Aorta (tissue), 5 donors: ENCODE measurements around the gene SLC30A7. TPM values are rescaled to one million over a fixed set of nuclear protein-coding genes. Genes with fewer than 3 reads are reported as not detected.
"Not testable (repeated sequence)": the region's sequence is repeated elsewhere in the genome, so short reads cannot be mapped to it uniquely, and the experiment has no call there.

Experiments used
- ATAC-seq: fragments of 200-7000 bp; cut with Tn5 transposase; one replicate; pipeline ENCODE4 v1.9.1; 2022; ENCODE audit warnings: moderate library complexity; ENCODE audit not compliant: low FRiP score
- DNase-seq, 2 donors: peaks; one replicate each; pipeline ENCODE4 v3.0.0-alpha.2; 2020
- H3K27ac ChIP-seq, 2 donors: one replicate each; pipeline ENCODE4 v1.5.1; 2013; ENCODE audit warnings: low read length in 2 of 2, mild to moderate bottlenecking in 2 of 2, moderate library complexity in 2 of 2, control low read depth in 1 of 2, inconsistent platforms in 1 of 2, low read depth in 1 of 2
- H3K27me3 ChIP-seq, 2 donors: one replicate each; pipeline ENCODE4 v1.6.1; 2013; ENCODE audit warnings: control low read depth in 1 of 2, low read length in 1 of 2, mild to moderate bottlenecking in 1 of 2, moderate library complexity in 1 of 2; ENCODE audit not compliant: insufficient read depth in 2 of 2, control insufficient read depth in 1 of 2
- H3K36me3 ChIP-seq, 2 donors: one replicate each; pipeline ENCODE4 v1.6.1; 2013; ENCODE audit warnings: control low read depth in 1 of 2, low read length in 1 of 2, mild to moderate bottlenecking in 1 of 2; ENCODE audit not compliant: insufficient read depth in 2 of 2, control insufficient read depth in 1 of 2
- H3K4me1 ChIP-seq, 2 donors: one replicate each; pipeline ENCODE4 v1.6.1; 2013; ENCODE audit warnings: low read length in 2 of 2, control low read depth in 1 of 2, mild to moderate bottlenecking in 1 of 2, moderate library complexity in 1 of 2; ENCODE audit not compliant: insufficient read depth in 2 of 2, control insufficient read depth in 1 of 2
- H3K4me3 ChIP-seq, 2 donors: one replicate each; pipeline ENCODE4 v1.5.1; 2013; ENCODE audit warnings: low read length in 2 of 2, control low read depth in 1 of 2, mild to moderate bottlenecking in 1 of 2
- H3K9me3 ChIP-seq: one replicate; pipeline ENCODE4 v1.6.1; 2013; ENCODE audit warnings: mild to moderate bottlenecking, low read length; ENCODE audit not compliant: control insufficient read depth
- WGBS, 2 donors: extraction: QIAGEN DNeasy Blood & Tissue Kit; methylation state at CpG; one replicate each; pipeline ENCODE4 v1.1.7; 2013; 5-methylcytosine and 5-hydroxymethylcytosine counted together
- intact Hi-C, 2 donors: fragments of 100-400 bp; cut with DNase I; formaldehyde crosslinking; loops; one replicate each; pipeline versions ENCODE4 v1.14.2 to v1.15.0; 2022
- polyA plus RNA-seq, 2 donors: library from polyadenylated mRNA; stranded (reverse); fragments of 200-250 nt; gene quantifications; one replicate each; pipeline ENCODE4 v1.2.3, GENCODE V29; 2013
- total RNA-seq, 2 donors: library from RNA; stranded (reverse); fragmentation: NEBNext Ultra II Directional; extraction: Animal tissue kit (Norgen Biotek cat#: 25700); gene quantifications; one replicate each; pipeline ENCODE4 v1.2.1, GENCODE V29; 2021
- donor health status: healthy with polysubstance abuse.
- donor health status: Bipolar disorder and iron deficiency.
- donor health status: DM: no; HTN: no; CAD: no.
- donor health status: DM: no; HTN: no; CAD: no.
- donor health status: DM: yes; HTN: yes; CAD: no.

The SLC30A7 gene
- total and polyA plus RNA-seq, 4 donors = 2.1 to 36.2 (median 15.7) TPM

DNA sequence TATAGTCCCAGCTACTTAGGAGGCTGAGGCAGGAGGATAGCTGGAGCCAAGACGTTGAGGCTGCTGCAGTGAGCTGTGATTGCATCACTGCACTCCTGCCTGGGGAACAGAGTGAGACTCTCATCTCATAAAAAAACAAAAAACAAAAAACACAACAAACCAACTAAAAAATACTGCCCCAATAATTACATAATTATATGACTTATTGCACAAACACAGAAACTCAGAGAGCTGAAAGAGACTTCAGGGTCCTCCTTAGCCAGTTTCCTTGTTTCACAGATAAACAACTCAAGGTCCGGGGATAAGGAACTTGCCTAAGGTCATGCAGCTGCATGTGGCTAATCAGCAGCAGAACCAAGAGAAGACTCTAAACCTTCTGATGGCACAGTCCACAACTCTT lies 13.2 kb upstream of the SLC30A7 start:
- WGBS, 2 donors = 68 to 86% methylated on average over 2 of the region's 2 CpGs

GRCh38 chr1:100883963-100884362 lies 11.9 kb upstream of the SLC30A7 start:
- intact Hi-C loops = no loop called here
- H3K9me3 ChIP-seq = no peaks in the 10 kb centered on the region
- WGBS, 2 donors = 39 to 44% methylated on average over 4 of the region's 4 CpGs
- H3K4me1 ChIP-seq = no peaks in the 10 kb centered on the region
- H3K27ac ChIP-seq = no peak overlapping the region
- H3K4me3 ChIP-seq = no peak overlapping the region
- no peaks in the 10 kb centered on the region for H3K36me3 ChIP-seq
- ATAC-seq = no peak
- H3K27me3 ChIP-seq = no peaks in the 10 kb centered on the region
- no peak for DNase-seq

More for the DNA sequence above, 13.2 kb upstream of the SLC30A7 start:
- no peak overlapping the region for H3K4me3 ChIP-seq
- no peaks in the 10 kb centered on the region for H3K36me3 ChIP-seq
- H3K4me1 ChIP-seq = no peaks in the 10 kb centered on the region
- H3K27me3 ChIP-seq = no peaks in the 10 kb centered on the region
- H3K9me3 ChIP-seq = no peaks in the 10 kb centered on the region
- intact Hi-C loops = no loop called here
- H3K27ac ChIP-seq = no peak overlapping the region
- DNase-seq (no peak), ATAC-seq (no peak)

DNA sequence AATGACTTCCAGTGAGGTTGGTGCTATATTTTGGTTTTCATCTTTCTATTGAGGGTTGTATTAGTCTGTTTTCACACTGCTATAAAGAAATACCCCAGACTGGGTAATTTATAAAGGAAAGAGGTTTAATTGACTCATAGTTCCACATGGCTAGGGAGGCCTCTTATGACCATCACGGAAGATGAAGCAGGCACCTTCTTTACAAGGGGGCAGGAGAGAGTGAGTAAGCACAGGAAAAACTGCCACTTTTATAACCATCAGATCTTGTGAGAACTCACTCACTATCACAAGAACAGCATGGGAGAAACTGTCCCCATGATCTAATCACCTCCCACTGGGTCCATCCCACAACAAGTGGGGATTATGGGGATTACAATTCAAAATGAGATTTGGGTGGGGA lies 6.9 kb upstream of the SLC30A7 start:
- H3K9me3 ChIP-seq, ATAC-seq, intact Hi-C loops, H3K27ac ChIP-seq, H3K27me3 ChIP-seq, H3K4me1 ChIP-seq, H3K36me3 ChIP-seq, DNase-seq, H3K4me3 ChIP-seq: not testable (repeated sequence)
- 96 to 100% methylated on average over 1 of the region's 1 CpG for WGBS, 2 donors

GRCh38 chr1:100889869-100890482 lies 5.9 kb upstream of the SLC30A7 start:
- not testable (repeated sequence) for H3K4me1 ChIP-seq, H3K36me3 ChIP-seq, H3K4me3 ChIP-seq, H3K27me3 ChIP-seq, H3K27ac ChIP-seq, H3K9me3 ChIP-seq, ATAC-seq, DNase-seq
- WGBS, 2 donors = 95 to 99% methylated on average over 2 of the region's 2 CpGs
- intact Hi-C loops = loop anchor here (10.0 kb wide), 2 partner anchors 645 to 755 kb away; partner anchors contain the start of genes DBT (in 1 of the 2), SASS6 (in 1 of the 2) and TRMT13 (in 1 of the 2)

- WGBS, 2 donors = 97% methylated on average over 1 of the region's 1 CpG
- no peak for ATAC-seq
- Histone ChIP-seq H3K27me3 (no peaks in the 10 kb centered on the region), H3K4me1 (no peaks in the 10 kb centered on the region), H3K9me3 (no peaks in the 10 kb centered on the region), H3K4me3 (no peak overlapping the region), H3K36me3 (no peaks in the 10 kb centered on the region), H3K27ac (no peak overlapping the region)
- intact Hi-C loops = loop anchor here (10.0 kb wide), 2 partner anchors 647 to 757 kb away; partner anchors contain the start of genes DBT (in 1 of the 2), SASS6 (in 1 of the 2) and TRMT13 (in 1 of the 2)
- DNase-seq = no peak
These were observed 4.5 kb upstream of the SLC30A7 start for GRCh38 chr1:100891380-100891779.

DNA sequence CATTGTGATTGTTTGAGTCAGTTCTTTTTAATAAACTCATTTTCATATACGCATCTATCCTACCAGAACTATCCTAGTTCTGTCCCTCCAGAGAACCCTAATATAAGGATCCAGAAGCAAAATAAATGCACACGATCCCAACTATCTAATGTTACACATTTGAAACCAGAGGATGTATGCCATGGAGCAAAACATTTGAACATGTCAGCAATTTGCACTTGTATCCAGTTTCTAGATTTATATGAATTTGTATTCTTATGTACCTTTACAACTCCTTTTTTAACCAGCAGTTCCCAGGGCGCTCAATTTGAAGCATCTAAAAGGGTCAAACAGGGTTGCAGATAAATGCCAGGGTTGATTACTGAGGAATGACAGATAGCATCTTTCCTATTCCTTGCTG lies 3.3 kb upstream of the SLC30A7 start:
- DNase-seq (no peak), ATAC-seq (no peak)
- no peaks in the 10 kb centered on the region for H3K4me1 ChIP-seq
- H3K36me3 ChIP-seq = no peaks in the 10 kb centered on the region
- no peaks in the 10 kb centered on the region for H3K9me3 ChIP-seq
- H3K27me3 ChIP-seq = no peaks in the 10 kb centered on the region
- WGBS, 2 donors = 95 to 99% methylated on average over 3 of the region's 3 CpGs
- intact Hi-C loops = loop anchor here (10.0 kb wide), 2 partner anchors 648 to 758 kb away; partner anchors contain the start of genes DBT (in 1 of the 2), SASS6 (in 1 of the 2) and TRMT13 (in 1 of the 2)
- no peak overlapping the region for H3K4me3 ChIP-seq
- H3K27ac ChIP-seq = no peak overlapping the region

GRCh38 chr1:100893718-100894117 lies 2.2 kb upstream of the SLC30A7 start:
- no peak for DNase-seq
- no peaks in the 10 kb centered on the region for H3K36me3 ChIP-seq
- H3K4me3 ChIP-seq = no peak overlapping the region
- no peak for ATAC-seq
- no peak overlapping the region for H3K27ac ChIP-seq
- no peaks in the 10 kb centered on the region for H3K4me1 ChIP-seq
- no peaks in the 10 kb centered on the region for H3K9me3 ChIP-seq
- no peaks in the 10 kb centered on the region for H3K27me3 ChIP-seq
- 26 to 35% methylated on average over 2 of the region's 2 CpGs for WGBS, 2 donors
- intact Hi-C loops = loop anchor here (10.0 kb wide), 2 partner anchors 649 to 759 kb away; partner anchors contain the start of genes DBT (in 1 of the 2), SASS6 (in 1 of the 2) and TRMT13 (in 1 of the 2)

- H3K4me3 ChIP-seq = peak within 1 kb of the TSS; percentile 52 to 70
- peak; percentile 91 to 95 for DNase-seq
- peak within 1 kb of the TSS; percentile 50 to 81 for H3K27ac ChIP-seq
- H3K27me3 ChIP-seq = no peaks in the 10 kb centered on the region
- intact Hi-C loops = loop anchor here (5.0 to 10.0 kb wide), 3 partner anchors 543 to 760 kb away; partner anchors contain the start of genes CDC14A (in 1 of the 2), DBT (in 1 of the 2), SASS6 (in 1 of the 2) and TRMT13 (in 1 of the 2)
- 0% methylated on average over 47 of the region's 47 CpGs for WGBS, 2 donors
- no peaks in the 10 kb centered on the region for H3K36me3 ChIP-seq
- no peaks in the 10 kb centered on the region for H3K9me3 ChIP-seq
- no peaks in the 10 kb centered on the region for H3K4me1 ChIP-seq
- ATAC-seq = peak; percentile 91
These were observed 1.0 kb upstream of the SLC30A7 start, which contains the start of gene EXTL2 for GRCh38 chr1:100894603-100895539. EXTL2 (minus strand) TSS chr1:100894842; CDS start chr1:100888757, 6,085 bp downstream.
